Cardiac fibroblast (primary cell): ENCODE measurements around the gene FOXN1.

ENCODE experiments used
- DNase-seq, 2 donors: peaks; one replicate each; pipeline versions ENCODE4 v3.0.0 to v3.0.0-alpha.2; 2010; ENCODE audit warnings: low read depth in 2 of 2
- H3K4me3 ChIP-seq, 2 donors: replicated peaks in 1 of 2; 1 replicate in 1 of 2; 2 replicates in 1 of 2; pipeline ENCODE4 v1.5.1; 2011; ENCODE audit warnings: low read depth in 2 of 2, low read length in 2 of 2, mild to moderate bottlenecking in 2 of 2, moderate library complexity in 1 of 2
- TF ChIP-seq, protein P1 (sequence below): IDR thresholded peaks from one replicate; pipeline ENCODE4 v1.5.1; 2011; ENCODE audit warnings: low read depth, mild to moderate bottlenecking, low read length, inconsistent platforms

Gene FOXN1

DNA sequence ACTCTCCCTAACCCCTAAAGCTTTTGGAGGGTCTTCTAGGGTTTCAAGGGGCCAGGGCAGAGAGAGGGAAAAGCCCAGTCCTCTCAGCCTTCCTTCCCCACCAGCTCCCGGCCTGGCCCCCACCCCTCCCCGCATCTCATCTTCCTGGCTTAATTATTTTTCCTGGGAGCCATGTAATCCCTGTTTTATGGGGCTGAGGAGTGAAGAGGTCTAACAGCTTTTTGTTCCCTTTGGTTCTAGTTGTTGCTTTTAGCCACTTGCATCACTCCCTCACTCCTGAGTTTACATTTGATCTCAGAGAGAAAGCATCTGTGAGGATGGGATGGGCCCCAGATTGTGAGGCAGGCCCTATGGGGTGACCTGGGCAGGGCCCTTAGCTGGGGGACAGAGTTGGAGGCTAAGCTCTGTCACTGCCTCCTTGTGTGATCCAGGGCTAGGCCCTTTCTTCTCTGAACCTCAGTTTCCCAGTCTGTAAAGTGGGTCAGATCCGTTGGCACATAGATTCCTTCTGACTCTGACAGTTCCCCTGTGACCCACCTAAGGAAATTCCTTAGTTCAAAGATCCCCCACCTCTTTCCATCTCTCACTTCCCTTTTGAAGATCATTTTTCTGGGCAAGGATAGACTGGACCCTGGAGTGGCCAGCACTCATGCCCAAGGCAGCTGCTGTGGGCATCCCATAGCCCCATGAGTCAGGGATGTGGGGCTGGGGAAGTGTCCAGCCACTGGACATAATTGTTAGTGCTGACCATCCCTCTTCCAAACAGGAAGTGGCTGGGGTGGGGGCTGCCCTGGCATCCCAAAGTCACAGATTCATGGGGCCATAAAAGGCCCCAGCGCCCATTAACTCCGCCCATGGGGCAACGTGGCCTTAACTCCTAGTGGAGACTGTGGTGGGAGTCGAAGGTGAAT is 26.2 kb downstream of the FOXN1 start:
- H3K4me3 ChIP-seq = no peak overlapping the region
- no peak for DNase-seq
- TF ChIP-seq, protein P1, sequence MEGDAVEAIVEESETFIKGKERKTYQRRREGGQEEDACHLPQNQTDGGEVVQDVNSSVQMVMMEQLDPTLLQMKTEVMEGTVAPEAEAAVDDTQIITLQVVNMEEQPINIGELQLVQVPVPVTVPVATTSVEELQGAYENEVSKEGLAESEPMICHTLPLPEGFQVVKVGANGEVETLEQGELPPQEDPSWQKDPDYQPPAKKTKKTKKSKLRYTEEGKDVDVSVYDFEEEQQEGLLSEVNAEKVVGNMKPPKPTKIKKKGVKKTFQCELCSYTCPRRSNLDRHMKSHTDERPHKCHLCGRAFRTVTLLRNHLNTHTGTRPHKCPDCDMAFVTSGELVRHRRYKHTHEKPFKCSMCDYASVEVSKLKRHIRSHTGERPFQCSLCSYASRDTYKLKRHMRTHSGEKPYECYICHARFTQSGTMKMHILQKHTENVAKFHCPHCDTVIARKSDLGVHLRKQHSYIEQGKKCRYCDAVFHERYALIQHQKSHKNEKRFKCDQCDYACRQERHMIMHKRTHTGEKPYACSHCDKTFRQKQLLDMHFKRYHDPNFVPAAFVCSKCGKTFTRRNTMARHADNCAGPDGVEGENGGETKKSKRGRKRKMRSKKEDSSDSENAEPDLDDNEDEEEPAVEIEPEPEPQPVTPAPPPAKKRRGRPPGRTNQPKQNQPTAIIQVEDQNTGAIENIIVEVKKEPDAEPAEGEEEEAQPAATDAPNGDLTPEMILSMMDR = no peak

DNA sequence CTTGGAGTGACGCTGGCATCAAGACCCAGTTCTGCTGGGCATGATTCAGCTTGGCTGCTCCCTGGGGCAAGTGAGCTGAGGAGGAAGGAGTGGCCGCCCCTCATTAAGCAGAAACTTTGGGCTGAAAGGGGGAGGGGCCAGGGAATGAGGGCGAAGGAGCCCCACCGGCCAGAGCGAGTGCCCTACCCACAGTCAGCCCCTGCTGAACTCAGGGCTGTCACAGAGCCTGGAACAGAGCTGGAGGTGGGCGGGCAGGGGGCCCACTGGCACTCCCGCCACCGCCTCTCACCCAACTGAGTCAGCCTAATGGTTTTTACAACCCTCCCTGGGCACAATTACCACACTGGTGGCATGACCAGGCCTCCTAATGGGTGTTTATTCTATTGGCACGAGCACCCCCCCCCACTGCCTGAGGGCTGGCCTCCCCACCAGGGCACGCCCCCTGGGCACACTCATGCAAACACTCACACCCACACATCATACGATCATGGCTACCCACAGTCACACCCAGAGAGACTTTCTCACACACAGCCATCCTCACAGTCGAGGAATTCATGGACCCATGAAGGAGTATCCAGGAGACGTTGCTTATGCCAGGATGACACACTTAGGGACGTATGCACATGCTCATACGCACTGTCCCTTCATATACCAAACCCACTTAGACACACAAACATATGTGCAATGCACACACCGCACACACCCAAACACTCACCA is 27.1 kb downstream of the FOXN1 start:
- H3K4me3 ChIP-seq = no peak overlapping the region
- TF ChIP-seq, protein P1 = no peak
- no peak for DNase-seq

DNA sequence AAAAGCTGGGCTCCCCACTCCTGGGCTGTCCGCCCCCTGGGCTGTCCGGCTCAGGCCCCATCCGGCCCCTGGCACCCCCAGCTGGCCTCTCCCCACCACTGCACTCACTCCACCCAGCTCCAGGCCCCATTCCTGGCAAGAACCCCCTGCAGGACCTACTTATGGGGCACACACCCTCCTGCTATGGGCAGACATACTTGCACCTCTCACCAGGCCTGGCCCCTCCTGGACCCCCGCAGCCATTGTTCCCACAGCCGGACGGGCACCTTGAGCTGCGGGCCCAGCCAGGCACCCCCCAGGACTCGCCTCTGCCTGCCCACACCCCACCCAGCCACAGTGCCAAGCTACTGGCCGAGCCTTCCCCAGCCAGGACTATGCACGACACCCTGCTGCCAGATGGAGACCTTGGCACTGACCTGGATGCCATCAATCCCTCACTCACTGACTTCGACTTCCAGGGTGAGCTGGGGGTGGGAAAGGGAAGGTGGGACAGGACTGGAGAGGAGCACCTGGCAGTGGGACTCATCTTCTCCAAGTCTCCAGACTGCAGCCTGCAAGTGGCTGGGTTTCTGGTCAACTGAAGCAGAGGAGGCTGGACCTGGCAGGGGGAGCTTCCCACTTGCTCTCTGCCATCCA is 28.7 kb downstream of the FOXN1 start:
- TF ChIP-seq, protein P1 = no peak

DNA sequence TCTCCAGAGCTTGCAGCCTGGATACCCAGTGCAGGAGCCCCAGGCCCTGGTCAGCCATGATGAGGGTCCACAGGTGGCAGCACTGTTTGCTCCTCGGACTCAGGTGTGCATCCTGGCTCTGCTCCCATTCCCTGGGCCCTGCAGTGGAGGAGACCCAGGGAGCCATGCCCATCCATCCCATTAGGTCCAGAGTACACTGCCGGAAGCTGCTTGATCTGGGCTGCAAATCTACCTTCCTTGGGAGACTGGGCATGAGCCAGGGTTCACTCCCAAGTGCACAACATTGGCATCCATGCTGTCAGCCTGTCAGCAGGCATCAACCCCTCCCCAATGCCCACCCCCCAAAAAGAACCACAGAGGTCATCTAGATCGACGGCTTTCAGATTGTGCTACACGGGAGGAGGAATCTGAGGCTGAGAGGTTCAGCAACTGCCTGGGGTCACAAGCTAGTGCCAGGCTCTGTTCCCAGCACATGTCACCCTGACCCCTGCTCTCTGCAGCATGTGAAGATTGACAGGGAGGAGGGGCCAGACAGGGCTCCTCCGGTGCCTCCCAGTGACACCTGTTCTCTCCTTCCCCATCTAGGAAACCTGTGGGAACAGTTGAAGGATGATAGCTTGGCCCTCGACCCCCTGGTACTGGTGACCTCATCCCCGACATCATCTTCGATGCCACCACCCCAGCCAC is 30.5 kb downstream of the FOXN1 start:
- no peak overlapping the region for H3K4me3 ChIP-seq
- DNase-seq = no peak
- TF ChIP-seq, protein P1 = no peak

More for the DNA sequence above, 28.7 kb downstream of the FOXN1 start:
- DNase-seq = no peak
- H3K4me3 ChIP-seq = no peak overlapping the region

DNA sequence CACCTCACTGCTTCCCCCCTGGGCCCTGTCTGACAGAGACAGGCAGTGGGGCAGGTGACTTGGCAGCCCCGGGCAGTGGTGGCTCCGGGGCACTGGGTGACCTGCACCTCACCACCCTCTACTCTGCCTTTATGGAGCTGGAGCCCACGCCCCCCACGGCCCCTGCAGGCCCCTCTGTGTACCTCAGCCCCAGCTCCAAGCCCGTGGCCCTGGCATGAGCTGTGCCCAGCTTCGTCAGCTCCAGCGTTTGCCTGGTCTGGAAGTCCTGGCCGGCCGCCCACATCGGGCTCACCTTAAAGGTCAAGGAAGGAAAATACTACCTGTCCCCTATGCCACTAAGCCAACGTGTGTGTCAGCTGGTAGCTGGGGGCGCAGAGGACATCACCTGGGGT is 31.1 kb downstream of the FOXN1 start:
- no peak overlapping the region for H3K4me3 ChIP-seq
- TF ChIP-seq, protein P1 = no peak
- no peak for DNase-seq

DNA sequence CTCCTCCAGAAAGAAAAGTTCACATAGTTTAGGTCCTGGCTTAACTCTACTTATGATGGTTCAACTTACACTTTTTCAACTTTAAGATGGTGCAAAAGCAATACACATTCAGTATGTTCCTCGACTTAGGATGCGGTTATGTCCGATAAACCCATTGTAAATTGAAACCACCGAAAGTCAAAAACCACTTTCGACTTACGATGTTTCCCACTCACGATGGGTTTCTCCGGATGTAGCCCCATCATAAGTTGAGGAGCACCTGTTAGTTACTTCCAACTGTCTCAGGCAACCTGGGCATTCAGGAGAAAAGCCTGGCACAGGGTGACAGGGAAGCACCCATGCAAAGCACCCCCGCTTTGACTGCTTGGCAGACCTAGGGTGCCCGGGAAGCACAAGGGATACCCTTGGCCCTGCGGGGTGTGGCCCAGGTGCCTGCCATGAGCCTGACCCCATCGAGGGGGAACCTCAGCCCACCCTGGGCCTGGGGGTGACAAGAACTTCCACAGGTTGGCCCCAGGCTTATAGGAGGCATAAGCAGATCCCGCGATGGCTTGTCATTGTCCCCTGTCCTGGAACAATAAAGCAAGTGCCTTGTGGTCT is 32.2 kb downstream of the FOXN1 start:
- TF ChIP-seq, protein P1 = no peak
- H3K4me3 ChIP-seq = no peak overlapping the region
- DNase-seq = no peak
